Measurements from ENCODE around the gene PHF20. TPM values are rescaled to one million over a fixed set of nuclear protein-coding genes. Genes with fewer than 3 reads are reported as not detected.
A peak's percentile ranks its signal among the peaks of the same experiment; 100 is the strongest.

Gene PHF20
- polyA plus RNA-seq, 6 donors from 2014 or later = 150 to 257 (median 154) TPM

GRCh38 chr20:35820715-35821114, 48.9 kb downstream of the PHF20 start:
- H3K27ac Mint-ChIP-seq = peak overlapping the region in 3 of 6 donors; percentile 9 to 97 (median 52)
- no peaks in the 10 kb centered on the region for H3K9me3 Mint-ChIP-seq
- no peak overlapping the region for H3K4me3 Mint-ChIP-seq
- no peak for ATAC-seq (ENCODE audit: low read depth in 2 of 2)
- no peaks in the 10 kb centered on the region for H3K27me3 Mint-ChIP-seq
- H3K36me3 Mint-ChIP-seq = peaks cover 14 to 16% of the 10 kb centered on the region in 2 donors
- H3K4me1 Mint-ChIP-seq = peaks cover 18 to 30% (median 25%) of the 10 kb centered on the region in 3 donors
- no peak for DNase-seq

GRCh38 chr20:35821807-35822242, 50.0 kb downstream of the PHF20 start:
- H3K27me3 Mint-ChIP-seq = no peaks in the 10 kb centered on the region
- H3K4me3 Mint-ChIP-seq = no peak overlapping the region
- ATAC-seq (ENCODE audit: low read depth in 2 of 2) (no peak), DNase-seq (no peak)
- H3K4me1 Mint-ChIP-seq = peaks cover 27 to 37% (median 32%) of the 10 kb centered on the region in 3 donors
- no peaks in the 10 kb centered on the region for H3K9me3 Mint-ChIP-seq
- peak overlapping the region in 5 of 6 donors; percentile 12 to 49 (median 16) for H3K27ac Mint-ChIP-seq
- peaks cover 14 to 23% of the 10 kb centered on the region in 2 donors for H3K36me3 Mint-ChIP-seq

- Mint-ChIP-seq H3K36me3 (peaks cover 14 to 23% of the 10 kb centered on the region in 2 donors), H3K4me1 (peaks cover 27 to 37% (median 32%) of the 10 kb centered on the region in 3 donors), H3K9me3 (no peaks in the 10 kb centered on the region), H3K27ac (peak overlapping the region in 2 of 6 donors; percentile 9 to 65), H3K27me3 (no peaks in the 10 kb centered on the region), H3K4me3 (no peak overlapping the region)
- DNase-seq = no peak
- no peak for ATAC-seq (ENCODE audit: low read depth in 2 of 2)
Observed at GRCh38 chr20:35823147-35823546, 51.3 kb downstream of the PHF20 start.

GRCh38 chr20:35823937-35824336, 52.1 kb downstream of the PHF20 start:
- H3K9me3 Mint-ChIP-seq = no peaks in the 10 kb centered on the region

GRCh38 chr20:35826397-35826998, 54.7 kb downstream of the PHF20 start:
- H3K9me3 Mint-ChIP-seq = peaks cover 0 to 7% (median 0%) of the 10 kb centered on the region in 7 donors
- no peak for DNase-seq
- H3K27me3 Mint-ChIP-seq = no peaks in the 10 kb centered on the region
- peak overlapping the region in 5 of 6 donors; percentile 11 to 67 (median 51) for H3K27ac Mint-ChIP-seq
- peaks cover 21 to 35% (median 33%) of the 10 kb centered on the region in 3 donors for H3K4me1 Mint-ChIP-seq
- no peak for ATAC-seq (ENCODE audit: low read depth in 2 of 2)
- H3K36me3 Mint-ChIP-seq = peaks cover 23 to 36% of the 10 kb centered on the region in 2 donors
- H3K4me3 Mint-ChIP-seq = no peak overlapping the region

More at GRCh38 chr20:35823937-35824336, 52.1 kb downstream of the PHF20 start:
- peaks cover 14 to 23% of the 10 kb centered on the region in 2 donors for H3K36me3 Mint-ChIP-seq
- H3K27me3 Mint-ChIP-seq = no peaks in the 10 kb centered on the region
- H3K4me1 Mint-ChIP-seq = peaks cover 24 to 35% (median 33%) of the 10 kb centered on the region in 3 donors
- no peak overlapping the region for H3K4me3 Mint-ChIP-seq
- ATAC-seq (ENCODE audit: low read depth in 2 of 2) (no peak), DNase-seq (no peak)
- H3K27ac Mint-ChIP-seq = peak overlapping the region in 1 of 6 donors; percentile 85

- Mint-ChIP-seq H3K9me3 (peaks cover 0 to 7% (median 0%) of the 10 kb centered on the region in 7 donors), H3K4me3 (no peak overlapping the region), H3K27ac (peak overlapping the region in 2 of 6 donors; percentile 50 to 81), H3K36me3 (peaks cover 15 to 36% of the 10 kb centered on the region in 2 donors), H3K4me1 (peaks cover 34 to 37% (median 37%) of the 10 kb centered on the region in 3 donors), H3K27me3 (no peaks in the 10 kb centered on the region)
- DNase-seq (no peak), ATAC-seq (ENCODE audit: low read depth in 2 of 2) (no peak)
Observed at GRCh38 chr20:35828434-35828833, 56.6 kb downstream of the PHF20 start.

- no peak for ATAC-seq (ENCODE audit: low read depth in 2 of 2)
- no peaks in the 10 kb centered on the region for H3K27me3 Mint-ChIP-seq
- peak overlapping the region in 2 of 6 donors; percentile 72 to 81 for H3K27ac Mint-ChIP-seq
- H3K4me3 Mint-ChIP-seq = no peak overlapping the region
- peaks cover 0 to 7% (median 0%) of the 10 kb centered on the region in 7 donors for H3K9me3 Mint-ChIP-seq
- peaks cover 36 to 37% (median 37%) of the 10 kb centered on the region in 3 donors for H3K4me1 Mint-ChIP-seq
- no peak for DNase-seq
- peaks cover 15 to 36% of the 10 kb centered on the region in 2 donors for H3K36me3 Mint-ChIP-seq
Observed at GRCh38 chr20:35828916-35829315, 57.1 kb downstream of the PHF20 start.

- H3K27me3 Mint-ChIP-seq = no peaks in the 10 kb centered on the region
- DNase-seq (no peak), ATAC-seq (ENCODE audit: low read depth in 2 of 2) (no peak)
- H3K9me3 Mint-ChIP-seq = peaks cover 0 to 7% (median 0%) of the 10 kb centered on the region in 7 donors
- peaks cover 10 to 28% of the 10 kb centered on the region in 2 donors for H3K36me3 Mint-ChIP-seq
- peaks cover 32 to 44% (median 36%) of the 10 kb centered on the region in 3 donors for H3K4me1 Mint-ChIP-seq
- peak overlapping the region in 1 of 6 donors; percentile 85 for H3K27ac Mint-ChIP-seq
- H3K4me3 Mint-ChIP-seq = no peak overlapping the region
Observed at GRCh38 chr20:35830264-35830663, 58.4 kb downstream of the PHF20 start.

- Mint-ChIP-seq H3K27ac (no peak overlapping the region), H3K36me3 (peaks cover 10 to 27% of the 10 kb centered on the region in 2 donors), H3K9me3 (peaks cover 0 to 7% (median 0%) of the 10 kb centered on the region in 7 donors), H3K27me3 (no peaks in the 10 kb centered on the region), H3K4me3 (no peak overlapping the region), H3K4me1 (peaks cover 32 to 41% (median 36%) of the 10 kb centered on the region in 3 donors)
- DNase-seq (no peak), ATAC-seq (ENCODE audit: low read depth in 2 of 2) (no peak)
Observed at GRCh38 chr20:35831029-35831428, 59.2 kb downstream of the PHF20 start.

GRCh38 chr20:35831971-35832370, 60.2 kb downstream of the PHF20 start:
- Mint-ChIP-seq H3K9me3 (peaks cover 0 to 7% (median 0%) of the 10 kb centered on the region in 7 donors), H3K4me3 (peak overlapping the region in 1 of 8 donors; percentile 29), H3K27ac (peak overlapping the region in 5 of 6 donors; percentile 9 to 57 (median 11)), H3K27me3 (no peaks in the 10 kb centered on the region), H3K36me3 (peaks cover 10 to 21% of the 10 kb centered on the region in 2 donors), H3K4me1 (peaks cover 26 to 34% (median 29%) of the 10 kb centered on the region in 3 donors)
- DNase-seq (no peak), ATAC-seq (ENCODE audit: low read depth in 2 of 2) (no peak)

- peak overlapping the region in 1 of 8 donors; percentile 24 for H3K4me3 Mint-ChIP-seq
- ATAC-seq (ENCODE audit: low read depth in 2 of 2) = no peak
- H3K27me3 Mint-ChIP-seq = no peaks in the 10 kb centered on the region
- H3K27ac Mint-ChIP-seq = peak overlapping the region in 3 of 6 donors; percentile 12 to 49 (median 18)
- no peak for DNase-seq
- H3K9me3 Mint-ChIP-seq = peaks cover 0 to 7% (median 0%) of the 10 kb centered on the region in 7 donors
- H3K36me3 Mint-ChIP-seq = peaks cover 14 to 21% of the 10 kb centered on the region in 2 donors
- peaks cover 33 to 34% (median 34%) of the 10 kb centered on the region in 3 donors for H3K4me1 Mint-ChIP-seq
Observed at GRCh38 chr20:35833241-35833640, 61.4 kb downstream of the PHF20 start.

GRCh38 chr20:35837577-35838195, 65.9 kb downstream of the PHF20 start:
- DNase-seq = no peak
- H3K27ac Mint-ChIP-seq = peak overlapping the region in 1 of 6 donors; percentile 8
- H3K27me3 Mint-ChIP-seq = no peaks in the 10 kb centered on the region
- peaks cover 15 to 34% (median 20%) of the 10 kb centered on the region in 3 donors for H3K4me1 Mint-ChIP-seq
- H3K36me3 Mint-ChIP-seq = peaks cover 8 to 13% of the 10 kb centered on the region in 2 donors
- H3K4me3 Mint-ChIP-seq = no peak overlapping the region
- peaks cover 0 to 9% (median 6%) of the 10 kb centered on the region in 7 donors for H3K9me3 Mint-ChIP-seq
- ATAC-seq (ENCODE audit: low read depth in 2 of 2) = no peak

- ATAC-seq (ENCODE audit: low read depth in 2 of 2) = no peak
- Mint-ChIP-seq H3K4me1 (peaks cover 14 to 29% (median 18%) of the 10 kb centered on the region in 3 donors), H3K27ac (no peak overlapping the region)
Observed at GRCh38 chr20:35838205-35838604, 66.4 kb downstream of the PHF20 start.

More at GRCh38 chr20:35838205-35838604, 66.4 kb downstream of the PHF20 start:
- no peaks in the 10 kb centered on the region for H3K27me3 Mint-ChIP-seq
- H3K4me3 Mint-ChIP-seq = no peak overlapping the region
- DNase-seq = no peak
- H3K36me3 Mint-ChIP-seq = peaks cover 10 to 14% of the 10 kb centered on the region in 2 donors
- H3K9me3 Mint-ChIP-seq = peaks cover 0 to 14% (median 9%) of the 10 kb centered on the region in 7 donors
